ENCODE data around the gene ELMOD2.

The ELMOD2 gene

DNA sequence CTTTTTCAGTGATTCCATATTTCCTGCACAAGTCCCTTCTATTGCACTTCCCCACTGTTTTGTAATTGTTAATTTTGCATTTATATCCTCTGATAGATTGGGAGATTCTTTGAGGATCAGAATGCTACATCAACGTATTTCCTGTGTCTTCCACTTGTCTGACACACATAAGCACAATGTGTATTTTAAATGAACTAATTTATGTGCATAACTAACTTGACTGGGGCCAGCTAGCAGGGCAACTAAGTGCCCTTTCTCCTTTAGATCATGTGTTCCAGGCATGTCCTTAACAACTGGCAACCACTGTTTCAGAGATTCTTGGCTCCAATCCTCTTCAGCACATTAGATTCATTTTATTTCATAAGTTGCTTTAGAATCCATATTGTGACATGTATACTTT is 60.5 kb downstream of the ELMOD2 start:
- DNase-seq (ENCODE audit: low read depth), result no peak

DNA sequence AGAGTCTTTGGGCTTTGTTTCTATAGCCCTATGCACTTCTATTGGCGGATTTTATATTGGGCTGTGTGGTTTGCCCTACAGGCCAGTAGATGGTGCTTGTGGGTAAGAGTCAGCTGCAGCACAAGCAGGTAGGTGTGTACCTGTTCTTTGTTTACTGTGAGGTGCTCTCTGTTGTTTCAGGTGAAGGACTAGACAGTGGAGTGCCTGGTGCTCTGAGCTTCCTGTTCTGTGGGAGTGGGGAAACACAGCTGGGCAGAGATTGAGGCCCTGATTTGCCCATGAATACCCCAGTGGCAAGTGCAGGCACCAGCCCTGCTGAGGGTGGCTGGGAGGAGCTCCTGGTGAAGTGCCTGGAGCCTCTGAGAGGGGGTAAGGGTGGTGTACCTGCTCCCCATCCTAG is 71.1 kb downstream of the ELMOD2 start:
- DNase-seq (ENCODE audit: low read depth), result no peak

DNA sequence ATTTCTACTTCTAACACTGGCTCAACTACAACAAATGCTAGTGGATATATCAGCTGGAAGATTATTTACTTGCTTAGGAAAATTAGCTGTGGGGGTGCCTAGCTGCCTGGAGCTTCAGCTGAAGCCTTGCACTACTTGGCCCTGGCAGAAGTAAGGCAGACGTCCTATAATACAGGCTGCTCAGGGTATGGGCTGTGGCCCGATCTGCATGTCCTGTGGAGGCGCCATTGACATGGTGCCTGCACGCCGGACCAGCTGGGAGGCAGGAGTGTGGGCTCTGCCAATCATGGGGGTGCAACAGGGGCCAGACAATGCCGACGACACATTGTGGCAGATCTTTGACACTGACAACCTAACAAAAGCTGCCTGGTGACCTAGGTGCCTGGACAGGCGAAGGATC is 76.4 kb downstream of the ELMOD2 start:
- DNase-seq (ENCODE audit: low read depth), result no peak

DNA sequence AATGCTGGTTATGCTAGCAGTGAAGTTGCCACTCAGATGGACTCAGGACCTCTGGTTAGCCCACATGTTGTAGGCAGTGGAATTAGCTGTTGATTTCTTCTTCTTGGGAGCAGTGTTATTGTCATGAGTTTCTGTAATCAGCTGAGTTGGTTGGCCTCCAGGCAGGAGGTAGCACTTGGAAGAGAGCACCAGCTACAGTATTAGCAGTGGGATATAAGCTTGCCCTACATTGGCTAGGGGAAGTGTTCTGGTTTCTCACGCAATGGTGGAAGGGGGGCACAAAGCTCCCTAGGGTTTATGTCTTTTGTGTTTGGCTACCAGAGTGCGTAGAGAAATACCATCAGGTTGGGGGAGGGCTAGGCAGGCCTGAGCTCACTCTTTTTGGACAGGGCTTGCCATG is 78.7 kb downstream of the ELMOD2 start:
- no peak for DNase-seq (ENCODE audit: low read depth)

DNA sequence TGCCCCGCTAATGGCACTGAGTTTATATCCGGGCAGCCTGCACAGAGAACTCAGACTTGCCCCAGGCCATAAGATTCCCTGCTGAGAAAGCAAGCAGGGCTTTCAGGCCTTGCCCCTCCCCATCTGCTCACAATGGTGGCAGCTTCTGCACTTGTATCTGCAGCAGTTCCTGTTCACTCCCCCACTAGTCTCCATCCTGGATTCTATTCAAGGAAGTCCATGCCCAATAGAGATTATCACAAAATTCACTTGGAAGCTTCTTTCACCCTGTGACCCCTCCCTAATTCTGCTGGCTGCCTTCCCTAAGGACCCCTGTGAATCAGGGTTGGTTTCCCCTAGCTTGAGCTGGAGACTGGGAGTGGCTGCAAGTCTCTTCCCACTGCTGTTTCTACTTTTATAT is 79.3 kb downstream of the ELMOD2 start:
- no peak for DNase-seq (ENCODE audit: low read depth)
